ENCODE results near the gene OR52K2.
"Not testable (repeated sequence)": the region's sequence is repeated elsewhere in the genome, so short reads cannot be mapped to it uniquely, and the experiment has no call there.

The OR52K2 gene

DNA sequence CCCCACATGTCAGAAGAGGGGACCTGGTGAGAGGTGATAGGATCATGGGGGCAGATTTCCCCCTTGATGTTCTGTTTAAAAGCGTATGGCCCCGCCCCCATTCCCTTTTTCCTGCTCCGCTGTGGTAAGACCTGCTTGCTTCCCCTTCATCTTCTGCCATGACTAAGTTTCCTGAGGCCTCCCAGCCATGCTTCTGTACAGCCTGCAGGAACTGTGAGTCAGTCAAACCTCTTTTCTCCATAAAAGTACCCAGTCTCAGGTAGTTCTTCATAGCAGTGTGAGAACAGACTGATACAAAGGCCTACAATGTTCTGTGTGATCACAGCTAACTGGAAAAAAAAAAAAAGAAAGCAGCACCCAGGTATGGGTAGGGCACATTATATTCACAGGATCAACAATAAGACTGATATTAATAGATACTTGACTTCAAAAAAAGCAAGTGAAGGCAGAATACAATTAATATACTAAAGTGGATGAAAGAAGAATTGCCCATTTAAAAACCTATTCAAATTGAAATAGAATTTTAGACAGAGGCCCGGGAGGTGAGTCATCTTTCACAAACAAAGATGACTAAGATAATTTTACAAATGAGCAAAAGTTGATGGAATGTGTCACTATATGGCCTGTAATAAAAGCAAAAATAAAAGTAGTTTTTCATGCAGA lies 31.6 kb downstream of the OR52K2 start:
- Histone ChIP-seq H3K27me3 (ENCODE audit: insufficient read depth, insufficient read length) (no peaks in the 10 kb centered on the region), H3K36me3 (ENCODE audit: insufficient read depth, insufficient read length, low read length) (no peaks in the 10 kb centered on the region), H3K4me3 (ENCODE audit: insufficient read length, low read depth) (no peak overlapping the region), H3K9me3 (ENCODE audit: insufficient read depth, low read length) (no peaks in the 10 kb centered on the region), H3K9ac (ENCODE audit: insufficient read length, low read depth) (no peak overlapping the region), H3K4me1 (ENCODE audit: insufficient read depth, insufficient read length) (no peaks in the 10 kb centered on the region)
- DNase-seq (ENCODE audit: low read depth, low spot score): no peak
- TF ChIP-seq ZNF274 (IDR thresholded peaks at IDR 0.05; ENCODE audit: low read depth, low read length): no peak
- no peak for TF ChIP-seq YY1 (IDR thresholded peaks at IDR 0.05; ENCODE audit: insufficient read depth, insufficient read length)

DNA sequence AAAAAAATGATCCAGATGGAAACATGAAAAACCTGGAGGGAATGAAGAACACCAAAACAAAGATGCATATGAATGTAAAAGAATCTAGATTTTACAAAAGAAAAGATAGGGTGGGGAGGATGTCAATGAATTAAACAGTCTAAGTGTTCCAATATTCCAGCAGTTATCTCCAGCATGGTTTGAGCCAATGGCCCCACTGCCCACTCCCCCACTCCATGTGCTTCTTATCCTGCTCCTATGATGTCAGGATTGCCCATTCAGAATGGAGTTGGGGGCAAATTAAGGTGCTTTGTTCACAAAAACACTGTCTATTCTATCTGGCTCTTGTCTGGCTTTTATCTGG lies 32.1 kb downstream of the OR52K2 start:
- TF ChIP-seq SUZ12 (IDR thresholded peaks at IDR 0.05; ENCODE audit: extremely low read depth, insufficient read depth, insufficient read length) (no peak), YY1 (IDR thresholded peaks at IDR 0.05; ENCODE audit: insufficient read depth, insufficient read length) (no peak), ZNF274 (IDR thresholded peaks at IDR 0.05; ENCODE audit: low read depth, low read length) (no peak)
- no peaks in the 10 kb centered on the region for H3K27me3 ChIP-seq (ENCODE audit: insufficient read depth, insufficient read length)
- no peaks in the 10 kb centered on the region for H3K4me1 ChIP-seq (ENCODE audit: insufficient read depth, insufficient read length)

GRCh38 chr11:4482445-4482844 lies 33.4 kb downstream of the OR52K2 start, which contains the start of gene OR52K1:
Gene OR52K1 (plus strand): TSS chr11:4482646. CDS start chr11:4488901, 6,255 bp downstream.
- Histone ChIP-seq H3K9ac (ENCODE audit: insufficient read length, low read depth) (no peak within 1 kb of the TSS), H3K4me3 (ENCODE audit: insufficient read length, low read depth) (no peak within 1 kb of the TSS), H3K27me3 (ENCODE audit: insufficient read depth, insufficient read length) (no peaks in the 10 kb centered on the region), H3K36me3 (ENCODE audit: insufficient read depth, insufficient read length, low read length) (no peaks in the 10 kb centered on the region), H3K9me3 (ENCODE audit: insufficient read depth, low read length) (no peaks in the 10 kb centered on the region), H3K4me1 (ENCODE audit: insufficient read depth, insufficient read length) (no peaks in the 10 kb centered on the region)
- TF ChIP-seq YY1 (IDR thresholded peaks at IDR 0.05; ENCODE audit: insufficient read depth, insufficient read length) (no peak), ZNF274 (IDR thresholded peaks at IDR 0.05; ENCODE audit: low read depth, low read length) (no peak), SUZ12 (IDR thresholded peaks at IDR 0.05; ENCODE audit: extremely low read depth, insufficient read depth, insufficient read length) (no peak)
- DNase-seq (ENCODE audit: low read depth, low spot score): no peak

More for the DNA sequence above, 32.1 kb downstream of the OR52K2 start:
- Histone ChIP-seq H3K36me3 (ENCODE audit: insufficient read depth, insufficient read length, low read length) (no peaks in the 10 kb centered on the region), H3K9ac (ENCODE audit: insufficient read length, low read depth) (no peak overlapping the region), H3K4me3 (ENCODE audit: insufficient read length, low read depth) (no peak overlapping the region), H3K9me3 (ENCODE audit: insufficient read depth, low read length) (no peaks in the 10 kb centered on the region)
- DNase-seq (ENCODE audit: low read depth, low spot score): no peak

DNA sequence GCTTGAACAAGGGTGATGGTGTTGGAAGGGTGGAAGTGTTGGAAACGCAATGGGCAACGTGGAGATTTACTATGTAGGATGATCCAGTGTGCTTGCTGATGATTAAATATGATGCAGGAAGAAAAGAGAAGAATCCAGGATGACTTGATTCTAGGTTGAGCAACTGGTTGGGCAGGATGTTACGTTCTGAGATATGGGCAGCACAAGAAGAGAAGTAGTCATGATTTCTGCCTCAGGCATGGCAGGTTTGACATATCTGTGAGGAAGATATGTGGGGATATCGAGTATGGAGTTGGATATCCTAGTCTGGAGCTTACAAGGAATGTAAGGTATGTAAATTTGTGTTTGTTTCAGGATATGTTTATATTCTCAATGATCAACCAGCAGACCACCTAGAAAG lies 35.2 kb downstream of the OR52K2 start:
- no peak for DNase-seq (ENCODE audit: low read depth, low spot score)
- Histone ChIP-seq H3K9ac (ENCODE audit: insufficient read length, low read depth) (no peak overlapping the region), H3K27me3 (ENCODE audit: insufficient read depth, insufficient read length) (no peaks in the 10 kb centered on the region), H3K9me3 (ENCODE audit: insufficient read depth, low read length) (no peaks in the 10 kb centered on the region), H3K4me3 (ENCODE audit: insufficient read length, low read depth) (no peak overlapping the region), H3K36me3 (ENCODE audit: insufficient read depth, insufficient read length, low read length) (no peaks in the 10 kb centered on the region), H3K4me1 (ENCODE audit: insufficient read depth, insufficient read length) (no peaks in the 10 kb centered on the region)
- TF ChIP-seq YY1 (IDR thresholded peaks at IDR 0.05; ENCODE audit: insufficient read depth, insufficient read length) (no peak), ZNF274 (IDR thresholded peaks at IDR 0.05; ENCODE audit: low read depth, low read length) (no peak), SUZ12 (IDR thresholded peaks at IDR 0.05; ENCODE audit: extremely low read depth, insufficient read depth, insufficient read length) (no peak)

DNA sequence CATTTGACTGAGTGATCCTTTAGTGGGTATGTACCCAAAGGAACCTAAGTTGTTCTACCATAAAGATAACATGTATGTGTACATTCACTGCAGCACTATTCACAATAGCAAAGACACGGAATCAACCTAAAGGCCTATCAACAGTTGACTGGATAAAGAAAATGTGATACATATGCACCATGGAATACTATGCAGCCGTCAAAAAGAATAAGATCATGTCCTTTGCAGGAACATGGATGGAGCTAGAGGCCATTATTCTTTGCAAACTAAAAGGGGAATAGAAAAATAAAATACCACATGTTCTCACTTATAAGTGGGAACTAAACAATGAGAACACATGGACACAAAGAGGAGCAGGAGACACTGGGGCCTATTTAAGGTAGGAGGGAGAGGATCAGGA lies 42.3 kb downstream of the OR52K2 start:
- not testable (repeated sequence) for H3K4me1 ChIP-seq (ENCODE audit: insufficient read depth, insufficient read length); DNase-seq (ENCODE audit: low read depth, low spot score); H3K36me3 ChIP-seq (ENCODE audit: insufficient read depth, insufficient read length, low read length); H3K27me3 ChIP-seq (ENCODE audit: insufficient read depth, insufficient read length); H3K4me3 ChIP-seq (ENCODE audit: insufficient read length, low read depth); H3K9ac ChIP-seq (ENCODE audit: insufficient read length, low read depth); H3K9me3 ChIP-seq (ENCODE audit: insufficient read depth, low read length)

DNA sequence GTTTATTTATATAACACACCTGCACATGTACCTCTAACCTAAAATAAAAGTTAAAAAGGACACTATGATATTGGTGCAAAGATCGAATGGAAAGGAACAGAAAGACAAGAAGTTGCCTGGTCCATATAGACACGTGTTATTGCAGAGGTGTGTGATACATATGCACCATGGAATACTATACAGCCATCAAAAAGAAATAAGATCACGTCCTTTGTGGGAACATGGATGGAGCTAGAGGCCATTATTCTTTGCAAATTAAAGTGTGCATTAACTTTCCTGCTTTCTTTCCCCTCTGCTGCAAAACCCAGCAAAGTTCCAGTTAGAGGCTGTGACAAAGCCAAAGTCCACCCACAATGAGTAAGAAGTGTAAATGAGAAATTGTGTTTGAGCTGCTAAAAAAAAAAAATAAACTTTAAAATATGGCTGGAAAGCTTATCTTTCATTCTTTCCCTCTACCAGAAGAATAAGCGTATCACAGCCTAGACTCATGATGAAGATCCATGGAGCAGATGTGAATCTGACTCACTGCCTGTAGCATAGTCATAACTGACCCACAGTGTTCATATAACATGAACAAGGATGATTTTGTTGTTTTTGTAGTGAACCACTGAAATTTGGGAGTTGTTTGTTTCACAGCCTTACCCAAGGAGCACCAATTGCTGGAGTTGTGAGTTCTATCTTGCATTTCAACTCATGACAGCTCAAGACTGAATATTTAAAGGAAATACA lies 42.9 kb downstream of the OR52K2 start:
- TF ChIP-seq YY1 (IDR thresholded peaks at IDR 0.05; ENCODE audit: insufficient read depth, insufficient read length) (no peak), ZNF274 (IDR thresholded peaks at IDR 0.05; ENCODE audit: low read depth, low read length) (no peak), SUZ12 (IDR thresholded peaks at IDR 0.05; ENCODE audit: extremely low read depth, insufficient read depth, insufficient read length) (no peak)
- DNase-seq (ENCODE audit: low read depth, low spot score): no peak
- H3K9me3 ChIP-seq (ENCODE audit: insufficient read depth, low read length): no peaks in the 10 kb centered on the region
- H3K4me1 ChIP-seq (ENCODE audit: insufficient read depth, insufficient read length): no peaks in the 10 kb centered on the region
- no peak overlapping the region for H3K9ac ChIP-seq (ENCODE audit: insufficient read length, low read depth)
- H3K36me3 ChIP-seq (ENCODE audit: insufficient read depth, insufficient read length, low read length): no peaks in the 10 kb centered on the region
- no peak overlapping the region for H3K4me3 ChIP-seq (ENCODE audit: insufficient read length, low read depth)
- no peaks in the 10 kb centered on the region for H3K27me3 ChIP-seq (ENCODE audit: insufficient read depth, insufficient read length)

- Histone ChIP-seq H3K27me3 (ENCODE audit: insufficient read depth, insufficient read length) (no peaks in the 10 kb centered on the region), H3K9me3 (ENCODE audit: insufficient read depth, low read length) (no peaks in the 10 kb centered on the region), H3K4me1 (ENCODE audit: insufficient read depth, insufficient read length) (no peaks in the 10 kb centered on the region), H3K4me3 (ENCODE audit: insufficient read length, low read depth) (no peak overlapping the region), H3K9ac (ENCODE audit: insufficient read length, low read depth) (no peak overlapping the region), H3K36me3 (ENCODE audit: insufficient read depth, insufficient read length, low read length) (no peaks in the 10 kb centered on the region)
- DNase-seq (ENCODE audit: low read depth, low spot score): no peak
- TF ChIP-seq ZNF274 (IDR thresholded peaks at IDR 0.05; ENCODE audit: low read depth, low read length): no peak
Observed at GRCh38 chr11:4493480-4493818, 44.4 kb downstream of the OR52K2 start.
